Measurements from ENCODE around the gene ABLIM3. TPM values are rescaled to one million over a fixed set of nuclear protein-coding genes. Genes with fewer than 3 reads are reported as not detected.

Gene ABLIM3
- total RNA-seq, 1 experiment from 2014 or later = 1.1 TPM

DNA sequence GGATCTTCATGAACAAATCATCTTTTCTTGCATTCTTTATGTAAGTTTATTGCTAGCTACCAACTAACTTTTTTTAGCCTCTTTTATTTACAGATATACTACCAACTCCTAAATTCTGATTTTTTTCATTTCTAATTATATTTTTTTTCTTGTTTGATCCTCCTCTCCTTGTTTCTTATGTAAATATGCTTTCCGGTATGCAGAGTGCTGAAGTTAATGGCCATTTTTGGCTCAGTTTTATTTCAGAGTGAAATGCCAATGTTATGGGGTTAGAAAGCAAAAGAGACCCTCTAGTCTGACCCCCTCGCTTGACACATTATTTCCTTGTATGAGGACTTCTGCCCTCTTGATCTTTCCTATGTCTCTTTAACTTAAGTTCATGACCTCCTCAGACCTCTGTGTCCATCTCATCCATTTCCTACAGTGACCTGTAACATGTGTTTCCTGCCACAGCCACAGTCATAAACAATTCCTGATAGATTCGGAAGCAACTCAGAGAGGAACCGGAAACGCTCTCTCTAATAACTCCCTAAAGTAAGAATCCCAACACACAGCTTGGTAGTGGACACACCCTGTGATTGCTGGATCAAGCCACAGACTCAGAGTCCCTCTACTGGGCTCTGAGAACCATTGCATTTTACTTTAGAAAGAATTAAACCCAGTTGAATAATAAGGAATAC, 87.5 kb downstream of the ABLIM3 start:
- peak; percentile 91 for DNase-seq (ENCODE audit: low spot score)
- in situ Hi-C loops (cut with HindIII; ENCODE audit: low sequenced_read_pairs) = no loop called here

DNA sequence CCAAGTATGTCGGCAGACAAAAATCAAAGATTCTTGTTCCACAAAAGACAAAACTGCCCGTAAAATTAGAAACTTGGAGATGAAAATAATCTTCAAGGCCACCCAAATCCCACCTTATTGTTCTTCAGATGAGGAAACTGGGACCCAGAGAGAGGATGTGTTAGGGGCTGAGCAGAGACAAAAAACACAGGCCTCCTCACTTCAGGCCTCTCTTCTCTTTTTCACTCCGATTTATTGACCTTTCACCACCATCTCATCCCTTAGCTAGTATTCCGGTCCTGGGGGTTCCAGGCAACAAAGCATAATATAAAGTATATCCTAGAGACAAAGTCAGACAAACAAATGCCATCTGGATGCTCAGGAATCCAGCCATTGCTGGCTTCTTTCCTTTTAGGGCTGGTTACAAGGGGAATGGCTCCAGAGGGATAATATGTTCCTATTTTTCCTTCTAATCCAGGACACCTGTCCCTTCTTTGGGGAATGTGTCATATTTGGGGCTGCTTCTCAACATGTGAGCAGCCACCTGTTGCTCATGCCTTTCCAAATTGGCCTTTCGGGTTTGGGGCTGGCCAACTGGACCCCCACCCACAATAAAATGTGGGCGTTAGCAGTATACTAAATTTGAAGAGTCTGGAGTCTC, 88.1 kb downstream of the ABLIM3 start:
- in situ Hi-C loops (cut with HindIII; ENCODE audit: low sequenced_read_pairs) = no loop called here
- DNase-seq (ENCODE audit: low spot score) = peak; percentile 83

- DNase-seq (ENCODE audit: low spot score) = peak; percentile 83
- in situ Hi-C loops (cut with HindIII; ENCODE audit: low sequenced_read_pairs) = no loop called here
Measured at GRCh38 chr5:149235841-149236240, 94.5 kb downstream of the ABLIM3 start.

DNA sequence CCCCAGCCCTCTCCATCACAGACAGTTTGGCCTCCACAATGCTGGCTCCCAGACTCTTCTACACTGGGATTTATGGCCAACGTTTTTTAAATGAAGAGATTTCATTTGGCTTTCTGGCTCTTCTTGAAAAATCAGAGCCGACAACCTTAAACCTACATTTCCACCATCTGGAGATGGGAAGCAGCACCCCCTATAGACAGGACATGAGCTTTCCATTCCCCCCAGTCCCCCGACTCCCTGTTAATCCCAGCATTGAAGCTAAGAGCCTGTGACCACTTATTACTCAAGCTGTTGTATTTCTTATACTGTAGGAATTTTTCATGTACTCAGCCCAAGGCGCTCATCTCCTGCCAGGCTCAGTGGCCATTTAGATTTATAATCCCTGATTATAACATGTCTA, 96.4 kb downstream of the ABLIM3 start:
- in situ Hi-C loops (cut with HindIII; ENCODE audit: low sequenced_read_pairs) = no loop called here
- DNase-seq (ENCODE audit: low spot score) = peak; percentile 33

GRCh38 chr5:149238540-149238939, 97.2 kb downstream of the ABLIM3 start:
- in situ Hi-C loops (cut with HindIII; ENCODE audit: low sequenced_read_pairs) = no loop called here

GRCh38 chr5:149239917-149240316, 98.6 kb downstream of the ABLIM3 start:
- in situ Hi-C loops (cut with HindIII; ENCODE audit: low sequenced_read_pairs) = no loop called here
- no peak for DNase-seq (ENCODE audit: low spot score)

More at GRCh38 chr5:149238540-149238939, 97.2 kb downstream of the ABLIM3 start:
- DNase-seq (ENCODE audit: low spot score) = no peak

DNA sequence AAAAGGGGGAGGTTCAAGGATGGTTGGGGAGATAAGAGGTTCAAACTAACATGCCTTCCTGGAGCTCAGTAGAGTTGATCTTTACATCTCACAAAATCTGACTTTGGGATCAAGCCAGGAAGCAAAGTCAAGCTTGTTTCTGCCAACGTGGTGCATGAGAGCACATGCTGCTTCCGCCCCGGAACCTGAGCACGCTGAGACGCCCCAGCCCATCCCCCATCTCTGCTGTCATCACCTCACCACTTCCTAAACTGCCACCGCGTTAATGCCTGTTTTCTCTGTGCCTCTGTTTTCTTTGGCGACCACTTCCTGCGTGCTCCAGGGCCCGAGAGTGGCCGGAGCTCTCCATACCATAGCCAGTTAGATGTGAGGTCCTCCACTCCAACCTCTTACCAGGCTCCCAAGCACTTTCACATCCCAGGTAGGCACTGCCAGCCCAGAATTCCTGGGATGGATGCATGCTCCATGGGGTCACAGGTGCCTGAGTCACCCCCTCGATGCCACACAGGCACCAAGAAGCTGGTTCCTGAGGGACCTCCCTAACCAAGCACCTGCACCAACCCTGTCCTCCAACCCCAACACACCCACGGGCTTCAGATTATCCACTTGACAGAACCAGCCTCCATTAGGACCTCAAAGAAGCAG, 99.2 kb downstream of the ABLIM3 start:
- in situ Hi-C loops (cut with HindIII; ENCODE audit: low sequenced_read_pairs) = no loop called here
- no peak for DNase-seq (ENCODE audit: low spot score)

DNA sequence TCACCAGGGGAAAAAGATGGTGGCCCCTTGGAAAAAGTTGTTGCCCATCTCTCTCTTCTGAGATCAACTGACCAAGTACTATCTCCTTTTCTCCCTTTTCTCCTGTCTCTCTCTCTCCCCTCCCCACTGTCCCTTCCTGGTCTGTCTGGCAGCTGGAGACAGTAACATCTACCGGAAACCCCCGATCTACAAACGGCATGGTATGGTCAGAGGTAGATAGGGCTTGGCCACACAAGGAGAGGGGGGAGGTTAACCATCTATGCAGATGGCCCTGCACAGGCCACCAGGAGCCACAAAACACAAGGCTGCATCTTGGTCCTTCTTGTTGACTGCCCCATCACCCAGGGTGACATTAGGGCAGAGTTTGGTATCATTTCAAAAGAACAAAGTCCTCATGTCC, 101.0 kb downstream of the ABLIM3 start:
- DNase-seq (ENCODE audit: low spot score) = no peak
- in situ Hi-C loops (cut with HindIII; ENCODE audit: low sequenced_read_pairs) = no loop called here

DNA sequence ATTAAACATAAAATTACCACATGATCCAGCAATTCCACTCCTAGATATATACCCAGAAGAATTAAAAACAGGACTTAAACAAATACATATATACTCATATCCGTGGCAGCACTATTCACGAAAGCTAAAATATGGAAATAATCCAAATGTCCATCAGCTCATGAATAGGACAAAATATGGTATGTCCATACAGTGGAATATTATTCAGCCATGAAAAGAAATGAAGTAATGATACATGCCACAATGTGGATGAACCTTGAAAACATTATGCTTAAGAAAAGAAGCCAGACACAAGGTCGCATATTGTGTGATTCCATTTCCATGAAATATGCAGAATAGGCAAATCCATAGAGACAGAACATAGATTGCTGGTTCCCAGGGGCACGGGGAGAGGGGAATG, 105.6 kb downstream of the ABLIM3 start:
- in situ Hi-C loops (cut with HindIII; ENCODE audit: low sequenced_read_pairs) = no loop called here
- no peak for DNase-seq (ENCODE audit: low spot score)

- no peak for DNase-seq (ENCODE audit: low spot score)
- in situ Hi-C loops (cut with HindIII; ENCODE audit: low sequenced_read_pairs) = no loop called here
Measured at GRCh38 chr5:149247726-149248125, 106.4 kb downstream of the ABLIM3 start.

- in situ Hi-C loops (cut with HindIII; ENCODE audit: low sequenced_read_pairs) = no loop called here
- DNase-seq (ENCODE audit: low spot score) = peak; percentile 79
Measured at GRCh38 chr5:149251546-149251945, 110.3 kb downstream of the ABLIM3 start.

DNA sequence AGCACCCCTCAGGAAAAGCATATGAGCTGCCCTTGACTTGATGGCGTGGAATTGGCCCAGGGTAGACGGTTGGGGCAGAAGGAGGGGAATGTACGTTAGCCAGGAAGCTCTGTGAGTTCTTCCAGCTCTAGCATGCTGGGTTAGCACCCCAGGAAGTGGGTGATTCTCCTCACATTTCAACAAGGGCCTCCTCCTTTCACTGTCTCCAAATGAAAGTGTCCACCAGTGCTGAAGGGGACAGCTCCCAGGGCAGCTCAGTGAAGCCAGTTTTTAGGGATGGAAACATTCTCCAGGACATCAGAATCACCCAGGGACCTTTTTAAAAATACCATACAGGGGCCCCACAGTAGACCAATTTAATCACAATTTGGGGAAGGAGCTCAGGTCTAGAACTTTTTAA, 113.2 kb downstream of the ABLIM3 start:
- in situ Hi-C loops (cut with HindIII; ENCODE audit: low sequenced_read_pairs) = no loop called here
- no peak for DNase-seq (ENCODE audit: low spot score)

DNA sequence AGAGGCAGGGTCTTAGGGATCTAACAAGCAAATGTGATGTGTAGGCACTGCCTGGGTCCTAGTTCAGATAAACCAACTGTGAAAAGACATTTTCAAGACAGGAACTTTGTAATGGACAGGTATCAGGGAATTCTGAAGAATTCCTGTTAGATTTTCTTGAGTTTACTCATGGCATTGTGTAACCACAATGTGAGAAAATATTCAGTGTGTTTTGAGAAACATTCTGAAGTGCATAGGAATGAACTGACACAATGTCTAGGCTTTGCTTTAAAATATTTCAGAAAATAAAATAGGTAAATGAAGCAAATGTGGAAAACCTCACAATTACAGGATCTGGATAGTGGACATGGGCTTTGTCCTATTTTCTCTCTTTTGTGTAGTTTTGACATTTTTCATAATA, 115.2 kb downstream of the ABLIM3 start:
- in situ Hi-C loops (cut with HindIII; ENCODE audit: low sequenced_read_pairs) = no loop called here
- DNase-seq (ENCODE audit: low spot score) = no peak

DNA sequence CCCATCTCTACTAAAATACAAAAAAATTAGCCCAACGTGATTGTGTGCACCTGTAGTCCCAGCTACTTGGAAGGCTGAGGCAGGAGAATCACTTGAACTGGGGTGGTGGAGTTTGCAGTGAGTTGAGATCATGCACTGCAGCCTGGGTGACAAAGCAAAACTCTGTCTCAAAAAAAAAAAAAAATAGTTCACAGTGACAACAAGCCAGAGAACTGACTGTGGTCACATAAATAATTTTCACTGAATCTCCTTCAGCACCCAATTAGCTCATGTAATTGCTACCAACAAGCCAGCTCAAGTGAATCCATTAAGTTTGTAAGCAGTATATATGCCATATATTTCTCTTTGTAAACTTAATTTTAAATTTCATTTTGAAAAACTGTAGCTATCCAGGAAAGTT, 115.8 kb downstream of the ABLIM3 start:
- in situ Hi-C loops (cut with HindIII; ENCODE audit: low sequenced_read_pairs) = no loop called here
- no peak for DNase-seq (ENCODE audit: low spot score)

- in situ Hi-C loops (cut with HindIII; ENCODE audit: low sequenced_read_pairs) = no loop called here
- DNase-seq (ENCODE audit: low spot score) = no peak
Measured at GRCh38 chr5:149257889-149258705, 116.8 kb downstream of the ABLIM3 start.

GRCh38 chr5:149260761-149261160, 119.5 kb downstream of the ABLIM3 start:
- in situ Hi-C loops (cut with HindIII; ENCODE audit: low sequenced_read_pairs) = no loop called here
- no peak for DNase-seq (ENCODE audit: low spot score)

GRCh38 chr5:149261246-149261645, 120.0 kb downstream of the ABLIM3 start:
- DNase-seq (ENCODE audit: low spot score) = no peak
- in situ Hi-C loops (cut with HindIII; ENCODE audit: low sequenced_read_pairs) = no loop called here

GRCh38 chr5:149262315-149262714, 121.0 kb downstream of the ABLIM3 start:
- in situ Hi-C loops (cut with HindIII; ENCODE audit: low sequenced_read_pairs) = no loop called here
- DNase-seq (ENCODE audit: low spot score) = no peak

DNA sequence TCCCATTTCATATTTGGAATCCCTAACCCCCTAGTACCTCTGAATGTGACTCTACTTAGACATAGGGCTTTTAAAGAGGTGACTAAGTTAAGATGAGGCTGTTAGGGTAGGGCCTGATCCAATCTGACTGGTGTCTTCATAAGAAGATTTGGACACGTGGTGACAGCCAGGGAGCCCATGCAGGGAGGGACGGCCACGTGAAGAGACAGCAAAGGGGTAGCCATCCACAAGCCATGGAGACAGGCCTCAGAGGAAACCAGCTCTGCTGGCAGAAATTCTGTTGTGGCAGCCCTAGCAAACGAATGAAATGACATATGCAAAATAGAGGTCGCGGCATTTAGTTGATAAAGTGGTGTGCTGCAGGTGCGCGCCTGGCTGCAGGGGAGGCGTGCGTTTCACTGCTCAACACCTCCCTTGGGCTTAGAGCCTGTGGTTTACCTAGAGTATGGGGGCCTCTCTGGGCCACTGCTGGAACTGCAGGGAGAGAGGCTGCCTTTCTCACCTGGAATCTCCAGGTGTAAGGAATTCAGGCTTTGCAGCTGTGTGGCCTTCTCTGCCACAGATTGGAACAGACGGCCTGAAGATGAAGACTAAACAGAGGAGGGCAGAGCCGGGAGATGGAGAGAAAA, 123.3 kb downstream of the ABLIM3 start:
- peak; percentile 81 for DNase-seq (ENCODE audit: low spot score)
- in situ Hi-C loops (cut with HindIII; ENCODE audit: low sequenced_read_pairs) = no loop called here

Data from G401 (cell line).